Karpas-422 (cell line): Measurements from ENCODE around the gene CEP350. TPM values are rescaled to one million over a fixed set of nuclear protein-coding genes. Genes with fewer than 3 reads are reported as not detected.

Experiments
- DNase-seq: peaks from one replicate; pipeline ENCODE4 v3.0.0-alpha.2; 2015
- H2AFZ ChIP-seq: fragments of 200-600 bp; sonication (generic); 2 replicates; pipeline ENCODE4 v1.6.1; 2014; ENCODE audit warnings: antibody characterized with exemption, low read length, mixed read lengths
- H3K27ac ChIP-seq: fragments of 200-600 bp; sonication (generic); 2 replicates; pipeline ENCODE4 v1.5.1; 2014; ENCODE audit warnings: mild to moderate bottlenecking, low read length, moderate library complexity
- H3K27me3 ChIP-seq: fragments of 200-600 bp; sonication (generic); 2 replicates; pipeline ENCODE4 v1.6.1; 2014; ENCODE audit warnings: low read length, mixed read lengths
- H3K36me3 ChIP-seq: fragments of 200-600 bp; sonication (generic); 2 replicates; pipeline ENCODE4 v1.6.1; 2014; ENCODE audit warnings: low read length, mixed read lengths; ENCODE audit not compliant: insufficient read depth
- H3K4me1 ChIP-seq: fragments of 200-600 bp; sonication (generic); 2 replicates; pipeline ENCODE4 v1.6.1; 2014; ENCODE audit warnings: mild to moderate bottlenecking, low read length, mixed read lengths
- H3K4me2 ChIP-seq: fragments of 200-600 bp; sonication (generic); 2 replicates; pipeline ENCODE4 v1.6.1; 2014; ENCODE audit warnings: low read length, low read depth, mild to moderate bottlenecking; ENCODE audit not compliant: poor library complexity, severe bottlenecking
- H3K4me3 ChIP-seq: fragments of 200-600 bp; sonication (generic); 2 replicates; pipeline ENCODE4 v1.5.1; 2014; ENCODE audit warnings: mild to moderate bottlenecking, antibody characterized with exemption, low read length, mixed read lengths
- H3K79me2 ChIP-seq: fragments of 200-600 bp; sonication (generic); 2 replicates; pipeline ENCODE4 v1.6.1; 2014; ENCODE audit warnings: mild to moderate bottlenecking, low read length, mixed read lengths
- H3K9ac ChIP-seq: fragments of 200-600 bp; sonication (generic); 2 replicates; pipeline ENCODE4 v1.6.0; 2014; ENCODE audit warnings: low read length
- H3K9me2 ChIP-seq: fragments of 200-600 bp; sonication (generic), shearing (Covaris generic); replicated peaks from 2 replicates; pipeline ENCODE4 v1.6.0; 2014; ENCODE audit warnings: mild to moderate bottlenecking, low read length, moderate library complexity; ENCODE audit not compliant: insufficient read depth
- H3K9me3 ChIP-seq: fragments of 300-700, 200-600 bp; sonication (generic); 2 replicates; pipeline ENCODE4 v1.6.1; 2014; ENCODE audit warnings: low read length, mixed read lengths
- H4K20me1 ChIP-seq: fragments of 200-600 bp; sonication (generic); 2 replicates; pipeline ENCODE4 v1.6.1; 2014; ENCODE audit warnings: mild to moderate bottlenecking, antibody characterized with exemption, low read length, low read depth; ENCODE audit not compliant: insufficient read depth
- total RNA-seq: library from RNA; depleted of rRNA; stranded (reverse); fragments of >200 nt; shearing (Covaris generic); gene quantifications from 2 replicates; pipeline ENCODE4 v1.2.3, GENCODE V29; 2014; ENCODE audit warnings: low replicate concordance

The CEP350 gene
- total RNA-seq, 1 experiment from 2014 or later: 72.3 TPM

- Histone ChIP-seq H3K36me3 (peaks cover 31% of the 10 kb centered on the region; the same call in 1 of the 2 replicates), H3K27ac (no peak overlapping the region), H3K27me3 (no peaks in the 10 kb centered on the region), H3K4me2 (no peak overlapping the region), H3K9me3 (no peaks in the 10 kb centered on the region), H2AFZ (no peak overlapping the region), H3K4me1 (no peaks in the 10 kb centered on the region), H3K4me3 (no peak overlapping the region), H3K79me2 (no peaks in the 10 kb centered on the region; the same call in none of the 2 replicates), H4K20me1 (no peaks in the 10 kb centered on the region), H3K9me2 (no peaks in the 10 kb centered on the region), H3K9ac (no peak overlapping the region)
- no peak for DNase-seq
Measured at GRCh38 chr1:180084867-180085266, 130.3 kb downstream of the CEP350 start.

DNA sequence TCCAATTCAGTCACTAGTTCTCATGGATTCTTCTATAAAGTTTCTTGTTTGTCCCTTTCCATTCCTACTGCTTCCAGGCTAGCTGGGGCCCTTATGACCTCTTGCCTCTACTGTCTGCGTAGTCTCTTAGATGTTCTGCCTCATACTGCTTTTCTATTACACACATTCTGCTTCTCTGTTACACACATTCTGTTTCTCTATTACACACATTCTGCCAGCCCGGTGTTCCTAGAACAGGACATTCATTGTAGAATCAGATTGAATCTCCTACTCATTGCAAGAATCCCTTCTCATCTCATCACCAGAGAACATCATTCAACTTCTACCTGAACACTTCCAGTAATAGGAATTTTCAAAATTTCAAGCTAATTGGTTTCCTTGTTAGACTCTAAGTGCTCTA, 130.7 kb downstream of the CEP350 start:
- H3K27ac ChIP-seq: no peak overlapping the region
- no peak overlapping the region for H3K4me2 ChIP-seq
- DNase-seq: no peak
- H3K9me2 ChIP-seq: no peaks in the 10 kb centered on the region
- no peak overlapping the region for H3K4me3 ChIP-seq
- no peaks in the 10 kb centered on the region; the same call in none of the 2 replicates for H3K79me2 ChIP-seq
- no peak overlapping the region for H3K9ac ChIP-seq
- H2AFZ ChIP-seq: no peak overlapping the region
- H4K20me1 ChIP-seq: no peaks in the 10 kb centered on the region
- H3K27me3 ChIP-seq: no peaks in the 10 kb centered on the region
- H3K36me3 ChIP-seq: peaks cover 26% of the 10 kb centered on the region; the same call in 1 of the 2 replicates
- H3K9me3 ChIP-seq: no peaks in the 10 kb centered on the region
- no peaks in the 10 kb centered on the region for H3K4me1 ChIP-seq

DNA sequence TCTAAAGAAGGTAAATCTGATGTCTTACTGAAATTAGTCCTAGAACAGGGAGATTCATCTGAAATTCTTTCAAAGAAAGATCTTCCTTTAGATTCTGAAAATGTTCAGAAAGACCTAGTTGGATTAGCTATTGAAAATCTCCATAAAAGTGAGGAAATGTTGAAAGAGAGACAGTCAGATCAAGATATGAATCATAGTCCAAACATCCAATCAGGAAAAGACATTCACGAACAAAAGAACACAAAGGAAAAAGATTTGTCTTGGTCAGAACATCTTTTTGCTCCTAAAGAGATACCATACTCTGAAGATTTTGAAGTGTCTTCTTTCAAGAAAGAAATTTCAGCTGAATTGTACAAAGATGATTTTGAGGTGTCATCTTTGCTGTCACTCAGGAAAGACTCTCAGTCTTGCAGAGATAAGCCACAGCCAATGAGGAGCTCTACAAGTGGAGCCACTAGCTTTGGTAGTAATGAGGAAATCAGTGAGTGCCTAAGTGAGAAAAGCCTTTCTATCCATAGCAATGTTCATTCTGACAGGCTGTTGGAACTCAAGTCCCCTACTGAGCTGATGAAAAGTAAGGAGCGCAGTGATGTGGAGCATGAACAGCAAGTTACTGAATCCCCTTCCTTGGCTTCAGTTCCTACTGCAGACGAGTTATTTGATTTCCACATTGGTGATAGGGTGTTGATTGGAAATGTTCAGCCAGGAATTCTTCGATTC, 138.5 kb downstream of the CEP350 start:
- no peaks in the 10 kb centered on the region; the same call in none of the 2 replicates for H3K79me2 ChIP-seq
- no peak overlapping the region for H3K9ac ChIP-seq
- no peak overlapping the region for H3K4me3 ChIP-seq
- DNase-seq: no peak
- H3K9me3 ChIP-seq: no peaks in the 10 kb centered on the region
- H4K20me1 ChIP-seq: no peaks in the 10 kb centered on the region
- H3K27me3 ChIP-seq: no peaks in the 10 kb centered on the region
- H3K4me2 ChIP-seq: no peak overlapping the region
- no peaks in the 10 kb centered on the region for H3K9me2 ChIP-seq
- no peaks in the 10 kb centered on the region for H3K4me1 ChIP-seq
- H2AFZ ChIP-seq: no peak overlapping the region
- H3K36me3 ChIP-seq: peaks cover 52% of the 10 kb centered on the region; the same call in 1 of the 2 replicates
- H3K27ac ChIP-seq: no peak overlapping the region

GRCh38 chr1:180094705-180095295, 140.2 kb downstream of the CEP350 start:
- H3K36me3 ChIP-seq: peaks cover 50% of the 10 kb centered on the region; the same call in 1 of the 2 replicates

DNA sequence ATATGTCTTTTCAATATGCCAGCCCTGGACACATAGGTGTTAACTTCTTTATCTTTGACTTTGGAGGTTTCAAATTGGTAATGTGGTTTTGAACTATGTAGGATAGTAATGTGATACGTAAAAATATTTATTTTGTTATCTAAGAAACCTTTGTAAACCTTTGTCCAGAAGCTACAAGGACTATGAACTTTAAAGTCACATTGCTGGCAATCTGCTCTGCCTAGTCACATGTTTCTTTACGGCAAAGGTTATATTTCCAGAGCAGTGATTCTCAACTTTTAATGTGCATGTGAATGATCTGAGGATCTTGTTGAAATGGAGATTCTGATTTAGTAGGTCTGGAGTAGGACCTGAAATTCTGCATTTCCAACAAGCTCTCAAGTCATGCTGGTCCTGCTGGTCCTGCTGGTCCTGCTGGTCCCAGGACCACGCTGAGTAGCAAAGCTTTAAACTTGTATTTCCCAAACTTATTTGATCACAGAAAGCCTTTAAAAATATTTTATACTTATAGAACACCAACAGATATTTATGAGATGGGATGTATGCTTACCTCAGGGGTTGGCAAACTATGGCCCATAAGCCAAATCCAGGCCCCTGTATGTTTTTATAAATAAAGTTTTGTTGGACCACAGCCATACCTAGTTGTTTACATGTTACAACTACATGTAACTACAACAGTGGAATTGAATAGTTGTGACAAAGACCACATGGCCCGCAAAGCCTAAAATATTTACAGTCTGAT, 142.1 kb downstream of the CEP350 start:
- Histone ChIP-seq H3K4me1 (no peaks in the 10 kb centered on the region), H3K4me3 (no peak overlapping the region), H3K27ac (no peak overlapping the region), H3K27me3 (no peaks in the 10 kb centered on the region), H2AFZ (no peak overlapping the region), H4K20me1 (no peaks in the 10 kb centered on the region), H3K9me3 (no peaks in the 10 kb centered on the region), H3K36me3 (peaks cover 55% of the 10 kb centered on the region), H3K9me2 (no peaks in the 10 kb centered on the region), H3K9ac (no peak overlapping the region), H3K4me2 (no peak overlapping the region), H3K79me2 (0 out of 2 replicates have a peak, but pooled peaks cover 2% of the 10 kb centered on the region)
- no peak for DNase-seq

More at GRCh38 chr1:180094705-180095295, 140.2 kb downstream of the CEP350 start:
- no peaks in the 10 kb centered on the region for H3K9me3 ChIP-seq
- no peaks in the 10 kb centered on the region for H3K9me2 ChIP-seq
- no peak overlapping the region for H3K9ac ChIP-seq
- H3K4me3 ChIP-seq: no peak overlapping the region
- H3K79me2 ChIP-seq: no peaks in the 10 kb centered on the region
- H4K20me1 ChIP-seq: no peaks in the 10 kb centered on the region
- no peak overlapping the region for H3K4me2 ChIP-seq
- no peaks in the 10 kb centered on the region for H3K27me3 ChIP-seq
- no peak for DNase-seq
- no peak overlapping the region for H2AFZ ChIP-seq
- no peaks in the 10 kb centered on the region for H3K4me1 ChIP-seq
- no peak overlapping the region for H3K27ac ChIP-seq

- 0 out of 2 replicates have a peak, but pooled peaks cover 2% of the 10 kb centered on the region for H3K79me2 ChIP-seq
- no peak for DNase-seq
- H3K4me1 ChIP-seq: no peaks in the 10 kb centered on the region
- no peaks in the 10 kb centered on the region for H3K9me2 ChIP-seq
- no peak overlapping the region for H2AFZ ChIP-seq
- no peak overlapping the region for H3K4me3 ChIP-seq
- no peaks in the 10 kb centered on the region for H3K9me3 ChIP-seq
- H4K20me1 ChIP-seq: no peaks in the 10 kb centered on the region
- no peak overlapping the region for H3K27ac ChIP-seq
- H3K4me2 ChIP-seq: no peak overlapping the region
- H3K36me3 ChIP-seq: peaks cover 52% of the 10 kb centered on the region
- no peak overlapping the region for H3K9ac ChIP-seq
- H3K27me3 ChIP-seq: no peaks in the 10 kb centered on the region
Measured at GRCh38 chr1:180097326-180097605, 142.7 kb downstream of the CEP350 start.

- Histone ChIP-seq H3K36me3 (peaks cover 42% of the 10 kb centered on the region), H4K20me1 (no peaks in the 10 kb centered on the region), H3K27ac (no peak overlapping the region), H3K79me2 (0 out of 2 replicates have a peak, but pooled peaks cover 2% of the 10 kb centered on the region), H3K4me2 (no peak overlapping the region), H3K9me3 (no peaks in the 10 kb centered on the region), H3K4me1 (no peaks in the 10 kb centered on the region), H3K9ac (no peak overlapping the region), H3K27me3 (no peaks in the 10 kb centered on the region), H3K9me2 (no peaks in the 10 kb centered on the region), H2AFZ (no peak overlapping the region), H3K4me3 (no peak overlapping the region)
- DNase-seq: no peak
Measured at GRCh38 chr1:180101411-180101810, 146.8 kb downstream of the CEP350 start.

GRCh38 chr1:180103819-180104218, 149.2 kb downstream of the CEP350 start:
- H3K79me2 ChIP-seq: 0 out of 2 replicates have a peak, but pooled peaks cover 2% of the 10 kb centered on the region

More at GRCh38 chr1:180103819-180104218, 149.2 kb downstream of the CEP350 start:
- H3K9me2 ChIP-seq: no peaks in the 10 kb centered on the region
- no peak overlapping the region for H3K9ac ChIP-seq
- no peaks in the 10 kb centered on the region for H3K4me1 ChIP-seq
- no peaks in the 10 kb centered on the region for H4K20me1 ChIP-seq
- no peaks in the 10 kb centered on the region for H3K9me3 ChIP-seq
- H3K4me3 ChIP-seq: no peak overlapping the region
- peaks cover 34% of the 10 kb centered on the region for H3K36me3 ChIP-seq
- H3K4me2 ChIP-seq: no peak overlapping the region
- H3K27me3 ChIP-seq: no peaks in the 10 kb centered on the region
- H3K27ac ChIP-seq: no peak overlapping the region
- no peak for DNase-seq
- H2AFZ ChIP-seq: no peak overlapping the region
